ENCODE results near the gene L1TD1.
"Not testable (repeated sequence)": the region's sequence is repeated elsewhere in the genome, so short reads cannot be mapped to it uniquely, and the experiment has no call there.

L1TD1 gene

DNA sequence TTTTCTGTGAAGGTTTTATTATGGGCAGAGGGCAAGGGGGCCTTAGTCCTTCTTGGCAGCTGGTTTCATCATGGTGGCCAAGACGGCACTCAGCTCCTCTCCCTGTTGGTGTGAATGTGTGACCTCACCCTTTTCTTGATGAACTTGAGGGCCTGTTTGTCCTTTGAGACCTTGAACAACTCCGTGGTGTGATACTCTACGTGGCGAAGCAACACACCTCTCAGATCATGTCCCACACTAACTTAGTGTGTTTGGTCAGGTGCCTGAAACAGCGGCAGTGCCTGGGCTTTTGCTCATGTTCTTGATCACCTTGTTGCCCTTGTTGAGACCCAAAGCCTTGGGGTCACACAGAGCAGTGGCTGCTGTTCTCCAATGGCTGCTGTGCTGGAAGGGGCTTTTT is 13.4 kb downstream of the L1TD1 start:
- no peak for DNase-seq

DNA sequence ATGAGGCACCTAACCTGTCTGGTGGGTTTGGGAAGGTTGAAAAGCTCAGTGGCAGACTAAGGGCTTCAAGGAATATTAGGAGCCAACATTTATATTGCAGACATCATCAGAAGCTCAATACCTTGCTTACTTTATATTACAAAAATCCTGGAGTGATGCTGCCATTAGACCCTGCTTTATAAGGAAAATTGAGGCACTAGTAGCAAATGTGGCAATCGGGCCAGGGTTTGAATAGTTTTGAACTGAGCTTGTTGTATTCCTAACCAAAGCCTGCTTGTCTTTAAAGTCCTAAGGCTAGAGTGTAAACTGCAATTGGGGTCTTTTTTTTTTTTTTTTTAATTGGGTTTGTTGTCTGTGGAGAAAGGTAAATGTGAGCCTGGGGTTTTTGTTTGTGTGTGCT is 14.3 kb downstream of the L1TD1 start:
- no peak for DNase-seq

DNA sequence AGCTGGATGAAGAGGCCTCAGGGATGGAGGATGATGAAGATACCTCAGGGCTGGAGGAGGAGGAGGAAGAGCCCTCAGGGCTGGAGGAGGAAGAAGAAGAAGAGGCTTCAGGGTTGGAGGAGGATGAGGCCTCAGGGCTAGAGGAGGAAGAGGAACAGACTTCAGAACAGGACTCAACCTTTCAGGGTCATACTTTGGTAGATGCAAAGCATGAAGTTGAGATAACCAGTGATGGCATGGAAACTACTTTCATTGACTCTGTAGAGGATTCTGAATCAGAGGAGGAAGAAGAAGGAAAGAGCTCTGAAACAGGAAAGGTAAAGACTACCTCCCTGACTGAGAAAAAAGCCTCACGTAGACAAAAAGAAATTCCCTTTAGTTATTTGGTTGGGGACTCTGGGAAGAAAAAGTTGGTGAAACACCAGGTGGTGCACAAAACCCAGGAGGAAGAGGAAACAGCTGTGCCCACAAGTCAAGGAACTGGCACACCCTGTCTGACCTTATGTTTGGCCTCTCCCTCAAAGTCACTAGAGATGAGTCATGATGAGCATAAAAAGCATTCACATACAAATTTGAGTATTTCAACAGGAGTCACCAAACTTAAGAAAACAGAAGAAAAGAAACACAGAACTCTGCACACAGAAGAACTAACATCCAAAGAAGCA is 15.4 kb downstream of the L1TD1 start:
- no peak for DNase-seq

DNA sequence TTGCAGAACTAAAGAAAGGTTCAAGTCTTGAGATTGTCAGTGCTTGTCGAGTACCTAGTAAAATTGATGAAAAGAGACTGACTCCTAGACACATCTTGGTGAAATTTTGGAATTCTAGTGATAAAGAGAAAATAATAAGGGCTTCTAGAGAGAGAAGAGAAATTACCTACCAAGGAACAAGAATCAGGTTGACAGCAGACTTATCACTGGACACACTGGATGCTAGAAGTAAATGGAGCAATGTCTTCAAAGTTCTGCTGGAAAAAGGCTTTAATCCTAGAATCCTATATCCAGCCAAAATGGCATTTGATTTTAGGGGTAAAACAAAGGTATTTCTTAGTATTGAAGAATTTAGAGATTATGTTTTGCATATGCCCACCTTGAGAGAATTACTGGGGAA is 16.3 kb downstream of the L1TD1 start:
- DNase-seq, result no peak

DNA sequence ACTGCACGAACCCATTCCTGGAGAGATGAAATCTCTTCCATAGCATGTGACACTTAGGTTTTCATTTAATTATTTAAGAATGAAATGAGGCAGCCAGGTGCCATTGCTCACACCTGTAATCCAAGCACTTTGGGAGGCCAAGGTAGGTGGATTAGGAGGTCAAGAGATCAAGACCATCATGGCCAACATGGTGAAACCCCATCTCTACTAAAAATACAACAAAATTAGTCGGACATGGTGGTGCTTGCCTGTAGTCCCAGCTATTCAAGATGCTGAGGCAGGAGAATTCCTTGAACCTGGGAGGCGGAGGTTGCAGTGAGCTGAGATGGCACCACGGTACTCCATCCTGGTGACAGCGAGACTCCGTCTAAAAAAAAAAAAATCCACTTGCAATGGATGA is 17.8 kb downstream of the L1TD1 start:
- no peak for DNase-seq

DNA sequence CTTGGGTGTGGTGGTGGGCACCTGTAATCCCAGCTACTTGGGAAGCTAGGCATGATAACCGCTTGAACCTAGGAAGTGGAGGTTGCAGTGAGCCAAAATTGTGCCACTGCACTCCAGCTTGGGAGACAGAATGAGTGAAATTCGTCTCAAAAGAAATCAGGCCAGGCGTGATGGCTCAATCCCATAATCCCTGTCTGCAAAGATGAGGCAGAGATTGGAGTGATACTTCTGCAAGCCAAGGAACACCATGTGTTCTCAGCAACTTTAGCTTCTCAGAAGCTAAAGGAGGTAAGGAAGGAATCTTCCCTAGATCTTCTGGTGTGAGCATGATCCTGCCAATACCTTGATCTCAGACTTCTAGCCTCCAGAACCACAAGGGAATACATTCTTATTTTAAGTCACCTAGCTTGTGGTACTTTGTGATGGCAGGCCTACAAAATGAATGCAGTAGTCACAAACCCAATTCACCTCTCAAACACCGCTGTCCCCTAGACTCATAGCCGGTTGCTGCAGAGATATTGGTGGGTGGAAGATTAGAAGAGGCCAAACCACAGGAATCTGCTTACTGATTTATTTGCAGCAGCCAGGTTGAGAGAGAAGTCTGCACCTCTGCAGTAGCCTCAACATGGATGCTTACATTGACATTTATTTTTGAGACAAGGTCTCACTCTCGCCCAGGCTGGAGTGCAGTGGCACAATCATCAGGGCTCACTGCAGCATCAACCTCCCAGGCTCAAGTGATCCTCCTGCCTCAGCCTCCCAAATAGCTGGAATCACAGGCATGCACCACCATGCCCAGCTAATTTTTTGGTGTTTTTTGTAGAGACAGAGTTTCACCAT is 18.6 kb downstream of the L1TD1 start:
- DNase-seq, result no peak

DNA sequence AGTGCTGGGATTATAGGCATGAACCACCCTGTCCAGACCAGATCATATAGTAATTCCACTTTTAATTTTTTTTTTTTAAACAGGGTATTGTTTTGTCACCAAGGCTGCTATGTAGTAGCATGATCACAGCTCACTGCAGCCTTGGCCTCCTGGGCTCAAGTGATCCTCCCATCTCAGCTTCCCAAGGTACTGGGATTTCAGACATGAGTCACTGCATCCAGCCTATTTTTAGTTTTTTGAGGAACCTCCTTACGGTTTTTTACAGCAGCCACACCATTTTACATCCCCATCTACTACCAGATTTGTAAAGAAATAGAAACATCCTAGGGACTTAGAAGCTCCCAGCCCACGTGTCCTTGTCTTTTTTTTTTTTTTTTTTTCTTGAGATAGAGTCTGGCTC is 24.0 kb downstream of the L1TD1 start:
- DNase-seq, result no peak

DNA sequence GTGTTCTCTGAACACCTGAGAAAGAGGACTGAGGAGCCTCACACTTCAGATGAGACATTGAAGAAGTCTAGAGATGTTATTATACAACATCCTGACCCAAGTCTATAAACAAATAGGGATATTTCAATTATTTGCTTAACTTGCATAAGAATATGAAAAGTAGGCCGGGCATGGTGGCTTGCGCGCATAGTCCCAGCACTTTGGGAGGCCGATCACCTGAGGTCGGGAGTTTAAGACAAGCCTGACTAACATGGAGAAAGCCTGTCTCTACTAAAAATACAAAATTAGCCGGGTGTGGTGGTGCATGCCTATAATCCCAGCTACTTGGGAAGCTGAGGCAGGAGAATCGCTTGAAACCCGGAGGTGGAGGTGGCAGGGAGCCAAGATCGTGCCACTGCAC is 25.8 kb downstream of the L1TD1 start:
- not testable (repeated sequence) for DNase-seq

DNA sequence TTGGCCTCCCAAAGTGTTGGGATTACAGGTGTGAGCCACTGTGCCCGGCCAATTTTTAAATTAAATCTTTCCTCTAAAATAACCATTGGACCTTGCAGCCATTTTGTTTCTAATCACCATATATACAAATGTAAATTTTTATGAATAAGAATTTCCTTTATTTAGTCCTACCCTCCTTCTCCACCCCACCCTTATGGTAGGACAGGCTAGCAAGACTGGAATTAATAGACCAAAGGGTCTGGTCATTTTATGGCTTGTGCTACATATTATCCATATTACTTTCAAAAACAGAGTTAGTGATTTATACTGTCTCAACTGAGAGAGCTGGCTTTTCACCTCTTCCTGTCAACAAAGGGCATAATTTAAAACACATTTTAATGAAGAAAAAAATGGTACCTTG is 26.5 kb downstream of the L1TD1 start:
- no peak for DNase-seq

DNA sequence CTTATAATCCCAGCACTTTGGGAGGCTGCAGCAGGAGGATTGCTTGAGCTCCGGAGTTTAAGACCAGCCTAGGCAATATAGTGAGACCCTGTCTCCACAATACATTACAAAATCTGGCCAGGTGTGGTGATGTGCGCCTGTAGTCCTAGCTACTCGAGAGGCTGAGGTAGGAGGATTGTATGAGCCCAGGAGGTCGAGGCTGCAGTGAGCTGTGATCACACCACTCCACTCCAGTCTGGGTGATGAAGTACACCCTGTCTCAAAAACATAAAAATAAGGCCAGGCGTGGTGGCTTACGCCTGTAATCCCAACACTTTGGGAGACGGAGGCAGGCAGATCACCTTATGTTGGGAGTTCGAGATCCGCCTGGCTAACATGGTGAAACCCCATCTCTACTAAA is 27.7 kb downstream of the L1TD1 start:
- no peak for DNase-seq

DNA sequence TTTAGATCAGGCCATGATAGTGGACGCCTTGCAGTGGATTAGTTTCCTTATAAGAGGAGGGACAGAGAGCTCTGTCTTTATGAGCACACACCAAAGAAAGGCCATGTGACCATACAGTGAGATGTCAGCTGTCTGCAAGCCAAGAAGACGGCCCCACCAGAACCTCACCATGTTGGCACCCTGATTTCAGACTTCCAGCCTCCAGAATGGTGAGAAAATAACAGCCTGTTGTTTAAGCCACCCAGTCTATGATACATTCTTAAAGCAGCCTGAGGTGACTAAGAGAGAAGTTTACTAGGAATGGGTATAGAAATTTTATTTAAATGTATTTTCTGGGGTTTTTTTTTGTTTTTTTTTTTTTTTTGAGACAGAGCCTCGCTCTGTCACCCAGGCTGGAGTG is 29.5 kb downstream of the L1TD1 start:
- DNase-seq, result no peak

DNA sequence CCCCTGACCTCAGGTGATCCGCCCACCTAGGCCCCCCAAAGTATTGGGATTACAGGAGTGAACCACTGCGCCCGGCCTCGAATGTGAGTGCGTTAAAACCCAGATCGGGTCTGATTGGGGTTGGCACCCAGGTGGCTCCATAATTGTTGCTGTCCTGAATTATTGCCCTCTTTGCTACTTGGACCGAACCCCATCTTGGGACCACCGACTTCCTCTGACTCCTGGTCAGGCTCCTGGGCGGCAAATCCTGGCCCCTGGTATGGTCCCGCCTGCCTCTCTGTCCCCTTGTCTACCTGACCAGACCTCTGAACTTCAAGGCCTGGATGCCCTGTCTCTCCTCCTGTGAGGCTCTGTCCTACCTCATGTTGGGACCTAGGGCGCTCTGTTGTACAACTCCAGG is 32.8 kb downstream of the L1TD1 start:
- no peak for DNase-seq

DNA sequence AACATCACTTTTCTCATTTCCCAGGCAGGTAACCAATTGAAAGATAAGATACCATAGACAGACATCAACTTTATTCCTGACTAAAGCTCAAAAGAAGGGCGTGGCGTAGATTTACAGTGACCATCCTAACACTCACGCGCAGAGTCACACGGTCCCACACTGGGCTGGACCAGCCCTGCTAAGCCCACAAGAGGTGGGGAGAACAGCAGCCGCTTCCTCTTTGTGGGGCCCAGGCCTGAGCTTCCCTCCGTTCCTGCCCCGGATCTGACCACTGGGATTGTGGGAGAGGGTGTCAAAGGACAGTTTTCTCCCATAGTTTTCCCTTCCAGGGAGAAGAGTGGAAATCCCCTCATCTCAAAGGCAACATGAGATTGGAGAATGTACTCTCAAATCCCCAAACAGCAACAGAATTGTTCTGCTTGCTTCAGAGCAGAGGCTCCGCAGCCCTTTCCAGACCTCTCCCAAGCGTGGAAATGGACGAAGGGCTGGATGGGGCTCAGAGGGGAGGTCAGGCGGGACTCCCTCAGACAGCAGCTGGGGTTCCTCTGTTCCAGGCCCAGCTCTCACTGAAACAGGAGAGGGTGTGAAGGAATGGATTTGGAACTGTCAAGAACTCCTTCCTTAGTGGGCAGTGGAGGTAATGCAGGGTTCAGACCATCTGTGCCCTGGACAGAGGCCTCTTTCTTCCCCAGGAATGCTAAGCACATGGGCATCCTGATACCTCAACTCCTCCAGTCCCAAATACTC is 33.7 kb downstream of the L1TD1 start:
- no peak for DNase-seq

DNA sequence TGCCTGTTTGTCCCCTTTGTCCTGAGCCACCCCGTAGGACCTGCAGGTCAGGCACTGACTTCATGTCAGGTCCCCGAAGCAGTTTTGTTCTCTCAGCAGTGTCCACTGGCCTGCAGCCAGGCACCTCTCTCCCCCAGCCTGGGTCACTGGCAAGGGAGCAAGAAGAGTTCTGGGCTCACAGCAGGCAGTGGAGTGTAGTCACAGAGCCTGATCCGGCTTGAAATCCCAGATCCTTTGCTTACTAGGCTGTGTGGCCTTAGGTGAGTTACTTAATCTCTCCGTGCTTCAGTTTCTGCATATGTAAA is 34.2 kb downstream of the L1TD1 start:
- no peak for DNase-seq

DNA sequence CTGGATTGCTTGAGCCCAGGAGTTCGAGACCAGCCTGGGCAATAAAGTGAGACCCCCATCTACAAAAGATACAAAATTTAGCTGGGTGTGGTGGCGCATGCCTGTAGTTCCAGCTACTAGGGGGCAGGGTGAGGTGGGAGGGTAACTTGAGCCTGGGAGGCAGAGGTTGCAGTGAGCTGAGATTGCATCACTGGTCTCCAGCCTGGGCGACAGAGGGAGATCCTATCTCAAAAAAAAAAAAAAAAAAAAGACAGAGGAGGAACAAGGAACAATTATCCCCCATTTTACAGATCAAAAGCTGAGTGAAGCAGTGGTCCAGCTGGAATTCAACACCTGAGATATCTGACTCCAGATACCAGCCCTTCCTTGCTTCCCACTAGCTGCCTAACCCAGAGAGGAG is 34.8 kb downstream of the L1TD1 start:
- DNase-seq, result no peak

DNA sequence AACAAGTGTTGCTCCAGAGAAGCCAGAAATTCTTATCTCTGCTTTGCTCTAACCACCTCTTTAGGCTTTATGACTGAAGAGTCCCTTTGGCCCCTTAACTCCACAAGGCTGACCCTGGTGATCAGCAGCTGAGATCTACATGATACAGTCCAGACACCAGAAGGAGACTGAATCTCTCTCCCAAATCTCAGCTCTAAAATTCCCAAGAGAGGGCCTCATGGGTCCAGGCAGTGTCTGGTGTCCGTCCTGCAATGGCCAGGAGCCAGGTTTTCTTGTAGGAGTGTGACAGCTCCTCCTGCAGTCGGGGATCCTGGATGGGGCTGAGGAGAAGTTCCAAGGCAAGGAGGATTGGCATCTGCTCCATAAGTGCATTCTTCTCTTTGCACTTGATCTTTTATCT is 35.3 kb downstream of the L1TD1 start:
- no peak for DNase-seq

DNA sequence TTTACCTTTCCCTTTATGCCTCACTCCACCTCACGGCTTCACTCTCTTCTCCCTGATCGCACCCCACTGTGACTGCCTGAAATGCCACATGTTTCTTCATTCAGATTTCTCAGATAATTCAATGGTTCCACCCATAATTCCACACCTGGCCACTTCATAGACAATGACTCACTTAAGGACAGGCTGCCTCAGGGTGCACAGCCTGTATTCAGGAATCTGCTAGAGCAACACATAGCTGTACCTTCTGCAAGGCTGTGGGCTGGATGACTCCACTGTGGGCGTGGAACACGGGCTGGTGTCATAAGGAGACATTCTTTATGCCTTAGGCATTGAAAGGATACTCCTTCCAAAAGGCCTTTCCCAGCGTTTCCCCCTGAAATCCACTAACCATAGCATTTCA is 36.1 kb downstream of the L1TD1 start:
- DNase-seq, result no peak

DNA sequence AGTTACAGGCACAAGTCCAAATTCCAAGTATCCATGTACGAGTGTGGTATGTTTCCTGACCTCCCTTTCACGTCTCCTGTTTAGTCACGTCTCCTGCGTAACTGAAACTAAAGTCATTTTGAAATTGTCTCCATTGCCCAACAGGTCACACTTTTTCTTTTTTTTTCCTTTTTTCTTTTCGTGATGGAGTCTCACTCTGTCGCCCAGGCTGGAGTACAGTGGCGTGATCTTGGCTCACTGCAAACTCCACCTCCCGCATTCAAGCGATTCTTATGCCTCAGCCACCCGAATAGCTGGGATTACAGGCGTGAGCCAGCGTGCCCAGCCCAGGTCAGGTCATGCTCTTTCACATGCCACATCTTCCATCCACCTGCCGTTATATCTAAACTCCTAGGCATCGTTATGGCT is 38.2 kb downstream of the L1TD1 start:
- DNase-seq, result no peak

DNA sequence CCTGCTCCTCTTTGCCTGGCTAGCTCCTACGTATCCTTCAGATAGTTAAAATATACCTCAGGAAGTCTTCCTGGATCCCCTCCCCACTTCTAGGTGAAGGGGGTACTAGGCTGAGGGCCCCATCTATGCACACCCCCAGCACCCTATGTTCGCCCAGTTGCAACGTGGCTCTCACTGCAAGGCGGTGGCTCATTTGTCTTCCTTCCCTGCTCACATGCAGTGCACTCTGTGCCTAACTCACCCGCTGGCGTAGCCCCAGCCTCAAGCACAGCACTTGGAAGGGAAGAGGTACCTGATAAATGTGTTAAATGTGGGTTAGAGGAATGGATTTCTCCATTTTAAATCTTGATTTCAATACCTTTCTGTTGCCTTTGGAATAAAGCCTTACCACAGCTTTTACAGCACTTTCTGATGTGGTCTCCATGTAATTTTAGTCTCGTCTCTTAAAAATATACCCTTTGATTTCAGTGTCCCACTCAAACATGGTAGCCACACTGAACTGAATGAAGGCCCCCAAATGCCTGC is 39.3 kb downstream of the L1TD1 start:
- no peak for DNase-seq

DNA sequence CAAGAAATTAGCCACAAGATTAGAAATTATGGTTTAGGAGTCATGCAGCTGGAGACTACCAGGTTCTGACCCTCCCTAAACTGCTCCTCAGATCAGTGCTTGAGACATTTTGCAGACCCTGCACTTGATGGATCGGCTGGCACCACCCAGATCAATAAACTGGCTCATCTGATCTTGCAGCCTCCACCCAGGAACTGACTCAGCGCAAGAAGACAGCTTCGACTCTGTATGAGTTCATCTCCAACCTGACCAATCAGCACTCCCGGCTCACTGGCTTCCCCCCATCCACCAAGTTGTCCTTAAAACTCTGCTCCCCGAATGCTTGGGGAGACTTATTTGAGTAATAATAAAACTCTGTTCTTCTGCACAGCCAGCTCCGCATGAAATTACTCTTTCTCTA is 40.0 kb downstream of the L1TD1 start:
- DNase-seq, result no peak

DNA sequence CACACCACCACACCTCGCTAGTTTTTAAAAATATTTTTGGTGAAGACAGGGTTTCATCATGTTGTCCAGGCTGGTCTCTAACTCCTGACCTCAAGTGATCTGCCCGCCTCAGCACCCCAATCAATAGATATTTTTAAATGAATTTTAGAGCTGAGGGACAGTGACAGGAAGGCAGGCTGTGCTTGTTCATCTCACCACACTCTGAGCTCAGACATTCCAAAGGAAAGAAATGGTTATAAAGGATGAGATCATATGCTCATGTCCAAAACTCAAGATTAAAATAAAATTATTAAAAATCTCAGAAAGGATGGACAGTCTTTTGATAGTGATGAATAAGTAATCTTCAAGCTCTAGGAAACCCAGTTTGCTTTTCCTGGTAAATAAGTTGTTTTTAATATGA is 40.9 kb downstream of the L1TD1 start:
- DNase-seq, result no peak

DNA sequence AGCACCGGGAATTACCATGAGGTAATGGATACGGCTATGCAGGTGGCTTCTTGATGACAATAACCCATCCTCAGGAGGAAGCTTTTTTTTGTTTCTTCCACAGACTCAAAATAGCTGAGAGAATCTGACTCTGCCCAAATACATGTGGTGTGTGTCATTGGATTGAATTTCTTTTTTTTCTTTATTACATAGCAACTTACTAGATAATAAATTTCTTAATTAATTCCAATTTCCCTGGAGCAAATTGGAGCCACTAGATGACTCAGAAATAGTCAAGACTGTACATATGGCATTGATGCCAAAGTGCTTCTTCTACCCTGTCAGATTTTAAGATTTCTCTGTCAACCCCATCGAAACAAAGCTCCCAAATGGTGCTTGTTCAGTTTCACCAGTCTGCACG is 42.7 kb downstream of the L1TD1 start:
- no peak for DNase-seq

DNA sequence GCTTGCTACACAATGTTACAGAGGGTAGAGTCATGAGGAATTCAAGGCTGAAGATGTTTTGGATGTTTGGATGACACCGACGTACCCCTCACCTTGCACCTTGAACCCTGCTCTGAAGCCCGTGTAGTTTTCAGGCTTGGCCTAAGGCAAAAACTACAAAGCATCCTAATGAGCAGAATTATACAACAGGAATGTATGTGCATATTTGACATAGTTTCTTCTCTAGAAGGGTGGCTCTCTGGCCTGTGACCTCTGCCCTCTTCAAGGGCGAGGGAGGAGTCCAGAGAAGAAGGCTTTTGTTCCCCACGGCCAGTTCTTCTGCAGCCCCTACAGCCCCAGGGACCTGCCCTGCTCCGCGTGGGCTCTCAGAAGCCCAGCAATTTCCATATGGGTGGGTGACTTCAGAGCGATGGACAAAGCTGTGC is 43.3 kb downstream of the L1TD1 start:
- DNase-seq, result no peak

DNA sequence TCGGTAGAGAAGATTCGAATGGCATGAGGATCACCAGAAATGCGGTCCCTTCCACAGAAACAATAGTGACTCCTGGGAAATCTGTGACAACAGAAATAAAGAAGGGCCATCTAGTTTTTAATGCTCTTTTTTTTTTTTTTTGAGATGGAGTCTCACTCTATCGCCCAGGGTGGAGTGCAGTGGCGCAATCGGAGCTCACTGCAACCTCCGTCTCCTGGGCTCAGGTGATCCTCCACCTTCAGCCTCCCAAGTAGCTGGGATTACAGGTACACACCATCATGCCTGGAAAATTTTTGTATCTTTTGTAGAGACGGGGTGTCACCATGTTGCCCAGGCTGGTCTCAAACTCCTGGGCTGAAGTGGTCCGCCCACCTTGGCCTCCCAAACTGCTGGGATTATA is 43.9 kb downstream of the L1TD1 start:
- DNase-seq, result no peak
